Measurements from ENCODE around the gene IFFO2.

IFFO2 gene

GRCh38 chr1:18922319-18922726 lies 34.2 kb downstream of the IFFO2 start:
- H3K4me3 ChIP-seq (ENCODE audit: low read depth, low read length), result no peak overlapping the region
- no peaks in the 10 kb centered on the region for H3K36me3 ChIP-seq (replicated peaks)
- H3K27me3 ChIP-seq (replicated peaks), result no peaks in the 10 kb centered on the region
- in situ Hi-C loops (cut with HindIII; ENCODE audit: low pct_ligation_motif_present, low sequenced_read_pairs), result no loop called here
- DNase-seq, result peak; percentile 78
- TF ChIP-seq CTCF (IDR thresholded peaks at IDR 0.05; ENCODE audit: low read depth, low read length, missing control alignments), result peak; percentile 36
- H3K27ac ChIP-seq, result peak overlapping the region; percentile 44

- peak overlapping the region; percentile 43 for H3K27ac ChIP-seq
- H3K4me3 ChIP-seq (ENCODE audit: low read depth, low read length), result no peak overlapping the region
- no peak for DNase-seq
- in situ Hi-C loops (cut with HindIII; ENCODE audit: low pct_ligation_motif_present, low sequenced_read_pairs), result no loop called here
- H3K36me3 ChIP-seq (replicated peaks), result no peaks in the 10 kb centered on the region
- H3K27me3 ChIP-seq (replicated peaks), result no peaks in the 10 kb centered on the region
- TF ChIP-seq CTCF (IDR thresholded peaks at IDR 0.05; ENCODE audit: low read depth, low read length, missing control alignments), result peak; percentile 17
These were observed 34.8 kb downstream of the IFFO2 start for GRCh38 chr1:18921516-18922251.

- Histone ChIP-seq H3K27ac (no peak overlapping the region), H3K27me3 (replicated peaks) (no peaks in the 10 kb centered on the region), H3K36me3 (replicated peaks) (peaks cover 4% of the 10 kb centered on the region), H3K4me3 (ENCODE audit: low read depth, low read length) (no peak overlapping the region)
- in situ Hi-C loops (cut with HindIII; ENCODE audit: low pct_ligation_motif_present, low sequenced_read_pairs), result no loop called here
- TF ChIP-seq CTCF (IDR thresholded peaks at IDR 0.05; ENCODE audit: low read depth, low read length, missing control alignments), result no peak
- DNase-seq, result no peak
These were observed 35.5 kb downstream of the IFFO2 start for GRCh38 chr1:18920931-18921330.

- H3K36me3 ChIP-seq (replicated peaks), result peaks cover 7% of the 10 kb centered on the region
These were observed 36.5 kb downstream of the IFFO2 start for GRCh38 chr1:18919956-18920355.

GRCh38 chr1:18919197-18919905 lies 37.1 kb downstream of the IFFO2 start:
- no peaks in the 10 kb centered on the region for H3K27me3 ChIP-seq (replicated peaks)
- H3K27ac ChIP-seq, result no peak overlapping the region
- DNase-seq, result no peak
- no peak overlapping the region for H3K4me3 ChIP-seq (ENCODE audit: low read depth, low read length)
- in situ Hi-C loops (cut with HindIII; ENCODE audit: low pct_ligation_motif_present, low sequenced_read_pairs), result no loop called here
- no peak for TF ChIP-seq CTCF (IDR thresholded peaks at IDR 0.05; ENCODE audit: low read depth, low read length, missing control alignments)
- H3K36me3 ChIP-seq (replicated peaks), result peaks cover 7% of the 10 kb centered on the region

More at GRCh38 chr1:18919956-18920355, 36.5 kb downstream of the IFFO2 start:
- no peak for DNase-seq
- Histone ChIP-seq H3K4me3 (ENCODE audit: low read depth, low read length) (no peak overlapping the region), H3K27me3 (replicated peaks) (no peaks in the 10 kb centered on the region), H3K27ac (no peak overlapping the region)
- TF ChIP-seq CTCF (IDR thresholded peaks at IDR 0.05; ENCODE audit: low read depth, low read length, missing control alignments), result no peak
- in situ Hi-C loops (cut with HindIII; ENCODE audit: low pct_ligation_motif_present, low sequenced_read_pairs), result no loop called here
